PC-3 (cell line): Measurements from ENCODE around the gene DNAAF3.

ENCODE experiments used
- EZH2 ChIP-seq: fragments of 300-600 bp; sonication (generic); IDR thresholded peaks from one replicate; pipeline ENCODE4 v1.6.1; 2017; ENCODE audit warnings: antibody characterized with exemption, mild to moderate bottlenecking, low read length; ENCODE audit not compliant: unreplicated experiment
- EZH2phosphoT487 ChIP-seq: fragments of 300-600 bp; sonication (generic); IDR thresholded peaks from 2 replicates; pipeline ENCODE4 v1.6.1; 2018; ENCODE audit warnings: mild to moderate bottlenecking, antibody characterized with exemption, low read length, borderline replicate concordance
- TF ChIP-seq, protein P1 (sequence below): fragments of 300-600 bp; sonication (generic); conservative IDR thresholded peaks from 2 replicates; pipeline ENCODE4 v1.5.1; 2017; ENCODE audit warnings: antibody characterized with exemption, low read depth, mild to moderate bottlenecking, low read length

GRCh38 chr19:55158848-55159749 lies 7.3 kb downstream of the DNAAF3 start:
- TF ChIP-seq, protein P1, sequence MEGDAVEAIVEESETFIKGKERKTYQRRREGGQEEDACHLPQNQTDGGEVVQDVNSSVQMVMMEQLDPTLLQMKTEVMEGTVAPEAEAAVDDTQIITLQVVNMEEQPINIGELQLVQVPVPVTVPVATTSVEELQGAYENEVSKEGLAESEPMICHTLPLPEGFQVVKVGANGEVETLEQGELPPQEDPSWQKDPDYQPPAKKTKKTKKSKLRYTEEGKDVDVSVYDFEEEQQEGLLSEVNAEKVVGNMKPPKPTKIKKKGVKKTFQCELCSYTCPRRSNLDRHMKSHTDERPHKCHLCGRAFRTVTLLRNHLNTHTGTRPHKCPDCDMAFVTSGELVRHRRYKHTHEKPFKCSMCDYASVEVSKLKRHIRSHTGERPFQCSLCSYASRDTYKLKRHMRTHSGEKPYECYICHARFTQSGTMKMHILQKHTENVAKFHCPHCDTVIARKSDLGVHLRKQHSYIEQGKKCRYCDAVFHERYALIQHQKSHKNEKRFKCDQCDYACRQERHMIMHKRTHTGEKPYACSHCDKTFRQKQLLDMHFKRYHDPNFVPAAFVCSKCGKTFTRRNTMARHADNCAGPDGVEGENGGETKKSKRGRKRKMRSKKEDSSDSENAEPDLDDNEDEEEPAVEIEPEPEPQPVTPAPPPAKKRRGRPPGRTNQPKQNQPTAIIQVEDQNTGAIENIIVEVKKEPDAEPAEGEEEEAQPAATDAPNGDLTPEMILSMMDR, result no peak
- TF ChIP-seq EZH2, result no peak
- TF ChIP-seq EZH2phosphoT487, result no peak
